NCI-H82 (cell line): ENCODE measurements around the gene GTF2A2.
"Not testable (repeated sequence)": the region's sequence is repeated elsewhere in the genome, so short reads cannot be mapped to it uniquely, and the experiment has no call there.

Source experiments
- DNase-seq: peaks from one replicate; lab custom pipeline; 2025; lab: John Stamatoyannopoulos, UW

GTF2A2 gene

GRCh38 chr15:59656897-59657634, at the start of gene GTF2A2:
Gene GTF2A2 (minus strand): TSS chr15:59657515. CDS start chr15:59652277, 5,238 bp downstream.
- DNase-seq = peak; percentile 98

- no peak for DNase-seq
These were observed 46.9 kb upstream of the GTF2A2 start for GRCh38 chr15:59703979-59704796.

- DNase-seq = no peak
These were observed 45.0 kb upstream of the GTF2A2 start for GRCh38 chr15:59702351-59702750.

DNA sequence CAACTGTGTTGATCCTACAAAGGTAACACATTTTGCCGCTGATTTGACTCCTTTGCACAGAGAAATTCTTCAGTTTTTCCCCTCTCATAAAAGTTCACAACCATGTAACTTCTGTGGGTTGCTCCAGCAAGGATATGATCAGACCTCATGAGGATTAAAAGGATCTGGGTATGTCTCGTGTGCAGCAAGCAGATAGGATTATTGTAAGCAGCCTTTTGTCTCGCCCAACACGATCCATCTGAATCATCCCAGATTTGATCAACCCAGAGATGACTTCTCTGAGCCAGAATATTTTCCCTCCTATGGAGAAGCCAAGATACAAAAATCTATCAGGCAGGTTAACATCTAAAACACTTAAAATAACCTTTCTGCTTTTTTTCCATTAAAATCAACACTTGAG, 44.6 kb upstream of the GTF2A2 start:
- peak; percentile 93 for DNase-seq

DNA sequence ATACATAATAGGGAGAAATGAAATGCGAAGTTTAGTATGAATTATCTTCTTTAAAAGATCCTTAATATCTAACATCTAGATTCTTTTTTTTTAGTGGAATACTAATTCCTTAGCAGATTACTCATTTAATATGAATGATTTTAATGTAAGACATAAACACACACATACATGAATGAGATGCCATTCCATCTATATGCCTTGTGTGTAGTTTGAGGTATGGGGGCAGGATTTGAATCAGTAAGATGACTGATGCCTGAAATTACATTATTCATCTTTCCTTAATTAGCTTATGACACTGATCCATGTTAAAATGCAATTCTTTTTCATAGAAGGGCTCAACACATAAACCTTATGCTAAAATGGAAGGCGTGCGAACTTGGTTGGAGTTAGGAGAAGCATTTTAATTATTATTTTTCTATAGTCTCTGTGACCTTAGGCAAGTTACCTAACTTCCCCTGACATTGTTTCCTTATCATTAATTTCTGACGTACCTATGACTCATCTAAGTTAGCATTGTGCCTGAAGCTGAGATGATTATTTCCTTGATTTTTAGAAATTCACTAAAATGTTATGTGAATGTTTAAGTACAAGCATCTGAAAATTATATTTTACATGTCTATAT, 42.6 kb upstream of the GTF2A2 start:
- DNase-seq = no peak

- not testable (repeated sequence) for DNase-seq
These were observed 40.8 kb upstream of the GTF2A2 start for GRCh38 chr15:59698065-59698464.

DNA sequence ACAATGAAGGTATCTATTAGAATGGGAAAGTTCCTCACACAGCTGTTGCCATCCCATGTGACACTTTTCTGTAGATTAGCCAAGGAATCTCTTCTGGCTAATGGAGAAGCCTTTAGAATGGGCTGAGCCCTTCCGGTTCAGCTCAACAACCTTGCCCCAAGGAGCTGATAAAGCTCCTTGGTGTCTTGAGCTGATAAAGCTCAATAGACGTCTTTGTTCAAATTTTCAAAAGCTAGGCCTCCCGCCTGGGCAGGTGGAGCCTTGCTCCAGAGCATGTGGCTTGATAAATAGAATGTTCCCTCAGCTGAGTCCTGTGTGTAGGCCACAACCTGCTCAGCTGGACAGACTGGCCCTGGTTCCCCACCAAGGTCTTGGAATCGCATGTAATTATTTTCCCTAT, 39.0 kb upstream of the GTF2A2 start:
- no peak for DNase-seq

DNA sequence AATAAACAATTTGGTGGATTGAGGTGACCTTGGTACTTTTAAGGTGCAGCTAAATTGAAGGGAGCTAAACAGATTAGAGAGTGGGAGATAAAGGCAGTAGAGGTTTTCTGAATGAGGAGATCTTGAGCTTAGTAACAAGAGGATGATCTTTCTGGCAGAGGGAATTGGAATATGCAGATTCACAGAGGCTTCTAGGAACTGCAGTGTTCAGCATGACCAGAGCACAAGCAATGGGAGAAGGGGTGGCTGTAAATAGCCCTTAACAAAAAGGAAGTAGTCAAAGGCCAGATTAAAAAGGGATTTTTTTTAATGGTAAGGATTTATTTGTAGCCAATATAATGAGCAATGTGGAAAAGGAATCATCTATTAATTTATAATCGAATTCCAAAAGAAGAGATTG, 37.5 kb upstream of the GTF2A2 start:
- peak; percentile 55 for DNase-seq

- peak; percentile 54 for DNase-seq
These were observed 34.0 kb upstream of the GTF2A2 start for GRCh38 chr15:59691194-59691805.

GRCh38 chr15:59689626-59690236, 32.4 kb upstream of the GTF2A2 start:
- peak; percentile 93 for DNase-seq

DNA sequence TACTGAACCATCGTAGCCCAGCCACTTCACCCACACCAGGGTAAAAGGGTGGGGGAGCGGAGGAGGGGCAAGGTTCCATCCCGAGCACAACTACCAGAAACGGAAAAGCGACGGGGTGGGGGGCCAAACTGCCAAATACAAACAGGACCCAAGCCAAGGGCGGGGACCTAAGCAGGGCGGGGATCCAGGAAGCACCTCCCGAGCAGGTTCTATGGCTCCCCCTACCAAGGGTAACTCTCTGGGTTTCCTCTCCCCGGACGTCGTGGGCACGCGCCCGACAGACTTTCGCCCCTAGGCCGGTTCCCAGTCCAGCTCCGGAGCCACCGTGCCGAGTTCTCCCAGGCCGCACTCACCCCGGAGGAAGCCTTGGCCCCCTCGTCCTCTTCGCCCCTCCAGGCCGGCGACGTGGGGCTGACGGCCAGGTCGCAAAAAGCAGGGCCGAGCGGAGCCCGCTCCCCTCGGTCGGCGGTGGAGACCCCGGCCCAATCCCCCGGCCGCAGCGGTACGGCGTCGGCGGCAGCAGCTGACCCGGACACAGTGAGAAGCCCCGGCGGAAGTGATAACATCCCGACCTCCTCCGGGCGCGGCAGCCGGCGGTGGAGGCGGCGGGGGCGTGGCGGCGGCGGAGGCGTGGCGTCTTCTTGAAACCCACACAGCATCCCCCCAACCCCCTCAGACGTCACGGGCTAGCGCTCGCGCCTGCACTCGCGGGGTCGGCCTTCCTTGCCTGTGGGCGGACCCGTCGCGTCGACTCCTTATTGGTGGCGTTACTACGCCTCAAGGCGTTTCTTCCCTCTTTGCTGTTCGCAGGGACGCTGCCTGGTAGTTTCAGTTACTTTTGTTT, 31.7 kb upstream of the GTF2A2 start, which contains the start of gene BNIP2:
BNIP2 (minus strand) TSS at position 539 of the 844 bp plus-strand sequence. CDS start 6,863 bp downstream, outside the sequence.
- DNase-seq = peak; percentile 99

DNA sequence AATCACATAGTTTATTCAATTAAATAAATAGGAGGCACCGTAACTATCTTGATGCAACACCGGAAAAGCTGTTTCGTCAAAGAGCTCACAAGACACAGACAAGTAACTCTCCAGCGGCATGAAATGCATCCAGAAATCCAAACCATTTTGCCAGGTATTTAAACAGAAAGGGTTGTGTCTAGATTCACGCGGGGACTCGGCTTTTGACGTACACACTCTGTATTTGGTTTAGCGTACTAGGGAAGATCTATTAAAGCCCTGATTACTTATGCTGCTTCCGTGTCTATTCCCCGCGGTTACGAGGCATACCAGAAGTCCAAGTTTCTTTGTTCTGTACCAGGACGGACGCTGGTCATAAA, 31.1 kb upstream of the GTF2A2 start:
- DNase-seq = peak; percentile 61

DNA sequence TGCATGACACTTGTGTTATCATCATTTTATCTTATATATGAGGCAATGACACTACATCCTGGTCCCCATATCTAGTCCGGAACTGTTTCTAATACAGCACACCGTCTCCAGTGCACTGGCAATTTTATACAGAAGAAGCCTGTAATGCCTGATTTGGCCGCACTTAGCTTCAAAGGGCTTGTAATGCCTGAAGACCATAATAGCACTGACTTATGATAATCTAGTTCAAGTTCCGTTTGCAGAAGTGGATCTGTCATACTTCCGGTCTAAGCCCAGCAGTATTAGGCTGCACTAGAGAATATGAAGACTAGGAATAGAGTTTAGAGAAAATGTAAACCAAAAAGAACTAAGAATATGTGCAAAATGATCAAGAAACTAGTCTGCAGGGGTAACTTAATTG, 30.5 kb upstream of the GTF2A2 start:
- peak; percentile 31 for DNase-seq

GRCh38 chr15:59686389-59686788, 29.1 kb upstream of the GTF2A2 start:
- no peak for DNase-seq

GRCh38 chr15:59685737-59686297, 28.5 kb upstream of the GTF2A2 start:
- no peak for DNase-seq

GRCh38 chr15:59680870-59681269, 23.6 kb upstream of the GTF2A2 start:
- DNase-seq = no peak

- DNase-seq = no peak
These were observed 23.0 kb upstream of the GTF2A2 start for GRCh38 chr15:59680346-59680745.

DNA sequence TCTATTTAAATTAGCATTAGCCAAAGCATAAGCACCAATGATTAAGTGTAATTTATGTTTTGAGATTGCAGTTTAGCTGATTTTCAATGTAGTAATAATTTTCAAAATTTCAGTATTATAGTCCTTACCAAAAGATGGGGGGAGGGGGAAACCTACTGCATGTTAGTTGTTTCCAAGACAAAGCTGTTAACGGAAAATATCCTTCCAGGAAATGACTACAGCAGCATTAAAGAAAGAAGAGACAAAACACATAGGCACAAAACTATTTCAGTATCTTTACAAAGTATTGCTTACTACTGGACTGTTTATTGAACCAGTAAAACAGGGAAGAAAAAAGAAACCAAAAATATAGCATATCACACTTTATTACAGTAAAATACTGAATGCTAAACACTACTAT, 21.3 kb upstream of the GTF2A2 start:
- no peak for DNase-seq

GRCh38 chr15:59678172-59678571, 20.9 kb upstream of the GTF2A2 start:
- no peak for DNase-seq

- DNase-seq = no peak
These were observed 19.2 kb upstream of the GTF2A2 start for GRCh38 chr15:59676565-59676964.
